Thoracic aorta (tissue), 2 donors: ENCODE measurements around the gene ASXL2. TPM values are rescaled to one million over a fixed set of nuclear protein-coding genes. Genes with fewer than 3 reads are reported as not detected.

Source experiments
- ATAC-seq: fragments of 150-250 bp; one replicate; pipeline ENCODE4 v1.8.0; 2017; ENCODE audit warnings: low read depth; ENCODE audit not compliant: insufficient number of reproducible peaks, low FRiP score
- DNase-seq: peaks from one replicate; pipeline ENCODE4 v3.0.0-alpha.2; 2020; ENCODE audit warnings: low spot score
- H3K27ac ChIP-seq, 2 donors: fragments of 200-600 bp; sonication (generic); 1 replicate in 1 of 2; 2 replicates in 1 of 2; pipeline ENCODE4 v1.5.1; 2016; ENCODE audit warnings: mild to moderate bottlenecking in 2 of 2, moderate library complexity in 2 of 2
- H3K27me3 ChIP-seq: fragments of 200-600 bp; sonication (generic); replicated peaks from 2 replicates; pipeline ENCODE4 v1.6.0; 2016; ENCODE audit warnings: mild to moderate bottlenecking; ENCODE audit not compliant: insufficient read depth
- H3K36me3 ChIP-seq: fragments of 200-600 bp; sonication (generic); one replicate; pipeline ENCODE4 v1.5.1; 2016
- H3K4me1 ChIP-seq, 2 donors: fragments of 200-600 bp; sonication (generic); 1 replicate in 1 of 2; 2 replicates in 1 of 2; pipeline versions ENCODE4 v1.5.1 to v1.6.0; 2016; ENCODE audit warnings: low read depth in 2 of 2, mild to moderate bottlenecking in 1 of 2; ENCODE audit not compliant: control insufficient read depth in 1 of 2
- H3K4me3 ChIP-seq: fragments of 200-600 bp; sonication (generic); 2 replicates; pipeline ENCODE4 v1.5.1; 2016; ENCODE audit warnings: mild to moderate bottlenecking
- H3K9me3 ChIP-seq: fragments of 200-600 bp; sonication (generic); 2 replicates; pipeline ENCODE4 v1.5.1; 2016
- total RNA-seq, 2 donors: library from RNA; depleted of rRNA; stranded (reverse); fragments of >200 nt; gene quantifications; one replicate each; pipeline versions ENCODE4 v1.1.0 to v1.2.3, GENCODE V29; 2016
- TF ChIP-seq, protein P1 (sequence below): fragments of 200-600 bp; sonication (generic); IDR thresholded peaks from one replicate; pipeline ENCODE4 v1.5.1; 2019; ENCODE audit warnings: antibody characterized with exemption

The ASXL2 gene
- total RNA-seq, 2 donors from 2014 or later: 14.5 to 15.6 TPM

DNA sequence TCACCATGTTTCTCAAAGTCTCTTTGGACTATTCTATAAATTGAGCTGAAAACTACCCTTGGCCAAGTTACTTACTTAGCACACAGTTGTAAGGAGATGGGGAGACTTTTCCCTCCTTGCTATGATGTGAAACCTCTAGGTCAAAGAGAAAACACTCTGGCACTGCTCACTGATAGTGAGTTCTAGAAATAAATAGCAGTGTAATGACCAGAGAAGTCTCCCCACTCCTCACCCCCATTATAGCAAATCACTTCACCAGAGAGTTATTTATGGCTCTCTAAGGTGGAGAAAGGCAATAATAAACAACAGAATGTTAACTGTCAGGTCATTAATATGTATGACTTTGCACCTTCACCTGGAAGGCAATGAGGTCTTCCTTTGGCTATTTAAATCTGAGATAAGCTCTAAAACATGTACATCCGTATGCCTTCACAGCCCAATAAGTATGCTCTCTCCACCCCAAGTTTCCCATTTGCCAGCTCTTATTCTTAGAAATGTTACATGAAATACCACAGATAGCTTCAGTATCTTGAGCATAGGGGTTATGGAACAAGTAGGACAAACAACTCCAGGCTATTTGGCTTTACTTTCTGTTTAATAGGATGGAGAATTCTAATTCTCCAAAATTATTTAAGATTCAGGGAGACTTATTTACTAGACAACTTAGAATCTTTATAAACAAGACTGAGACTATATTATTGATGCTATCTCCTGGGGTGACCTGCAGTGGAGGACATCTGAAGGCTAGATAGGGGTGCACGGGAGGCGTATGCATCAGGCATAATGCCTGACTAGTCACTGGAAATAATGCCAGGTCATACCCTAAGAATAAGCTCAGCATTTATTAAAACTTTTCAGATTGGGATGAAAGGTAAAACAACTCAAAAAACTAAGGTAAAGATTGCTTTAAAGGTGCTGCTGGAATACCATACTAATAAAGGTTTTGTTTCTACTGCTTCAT is 139.6 kb downstream of the ASXL2 start:
- no peaks in the 10 kb centered on the region for H3K9me3 ChIP-seq
- DNase-seq (no peak), ATAC-seq (no peak)
- H3K27ac ChIP-seq: no peak overlapping the region
- H3K4me3 ChIP-seq: no peak overlapping the region
- peaks cover 3% of the 10 kb centered on the region for H3K36me3 ChIP-seq
- no peaks in the 10 kb centered on the region for H3K4me1 ChIP-seq
- no peaks in the 10 kb centered on the region for H3K27me3 ChIP-seq
- TF ChIP-seq, protein P1, sequence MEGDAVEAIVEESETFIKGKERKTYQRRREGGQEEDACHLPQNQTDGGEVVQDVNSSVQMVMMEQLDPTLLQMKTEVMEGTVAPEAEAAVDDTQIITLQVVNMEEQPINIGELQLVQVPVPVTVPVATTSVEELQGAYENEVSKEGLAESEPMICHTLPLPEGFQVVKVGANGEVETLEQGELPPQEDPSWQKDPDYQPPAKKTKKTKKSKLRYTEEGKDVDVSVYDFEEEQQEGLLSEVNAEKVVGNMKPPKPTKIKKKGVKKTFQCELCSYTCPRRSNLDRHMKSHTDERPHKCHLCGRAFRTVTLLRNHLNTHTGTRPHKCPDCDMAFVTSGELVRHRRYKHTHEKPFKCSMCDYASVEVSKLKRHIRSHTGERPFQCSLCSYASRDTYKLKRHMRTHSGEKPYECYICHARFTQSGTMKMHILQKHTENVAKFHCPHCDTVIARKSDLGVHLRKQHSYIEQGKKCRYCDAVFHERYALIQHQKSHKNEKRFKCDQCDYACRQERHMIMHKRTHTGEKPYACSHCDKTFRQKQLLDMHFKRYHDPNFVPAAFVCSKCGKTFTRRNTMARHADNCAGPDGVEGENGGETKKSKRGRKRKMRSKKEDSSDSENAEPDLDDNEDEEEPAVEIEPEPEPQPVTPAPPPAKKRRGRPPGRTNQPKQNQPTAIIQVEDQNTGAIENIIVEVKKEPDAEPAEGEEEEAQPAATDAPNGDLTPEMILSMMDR: no peak

DNA sequence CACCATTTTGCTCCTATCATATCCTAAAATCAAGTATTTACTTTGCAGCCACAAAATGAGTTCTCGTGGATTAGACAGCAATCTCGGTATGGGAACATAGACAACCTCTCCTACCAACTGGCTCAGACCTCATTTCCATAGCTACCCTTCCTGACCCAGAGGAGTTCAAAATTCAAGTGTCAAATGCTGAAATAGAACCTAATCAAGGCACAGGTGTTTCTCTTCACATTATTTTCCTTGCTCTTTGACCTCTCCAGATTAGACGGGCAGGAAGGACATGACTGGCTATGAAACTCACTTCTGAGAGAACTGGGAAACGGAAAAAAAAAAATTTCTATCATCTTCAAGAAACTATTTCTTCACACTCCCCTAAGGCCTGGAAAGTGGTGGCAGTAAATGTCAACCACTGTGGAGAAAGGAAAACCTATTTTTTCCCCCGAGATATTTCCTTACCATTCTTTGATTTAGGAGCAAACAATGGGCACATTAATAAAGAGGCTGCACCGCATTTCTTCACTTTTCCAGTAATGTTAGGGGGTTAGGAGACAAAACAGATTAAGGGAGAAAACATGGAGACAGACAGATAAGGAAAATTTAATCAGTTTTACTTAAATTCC is 141.3 kb downstream of the ASXL2 start:
- Histone ChIP-seq H3K27me3 (no peaks in the 10 kb centered on the region), H3K4me3 (no peak overlapping the region), H3K36me3 (no peaks in the 10 kb centered on the region), H3K27ac (no peak overlapping the region), H3K4me1 (no peaks in the 10 kb centered on the region), H3K9me3 (no peaks in the 10 kb centered on the region)
- DNase-seq (no peak), ATAC-seq (no peak)
- TF ChIP-seq, protein P1: no peak

DNA sequence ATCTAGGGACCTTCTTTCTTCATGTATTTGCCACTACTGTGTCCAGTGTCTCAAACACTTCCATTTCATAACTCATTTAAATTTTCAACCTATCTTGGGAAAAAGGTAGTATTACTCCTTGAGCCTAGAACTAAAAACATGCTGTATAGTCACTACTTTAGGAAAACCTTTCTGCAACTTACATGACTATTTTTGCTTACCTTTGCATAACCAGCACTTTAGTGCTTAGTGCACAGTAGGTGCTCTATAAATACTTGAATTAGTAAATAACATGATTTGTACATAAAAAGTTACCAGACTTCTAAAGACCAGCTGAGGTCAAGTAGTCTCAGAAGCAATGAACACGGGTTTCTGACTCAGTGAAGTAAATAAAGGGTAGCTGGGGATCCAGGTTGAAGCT is 142.5 kb downstream of the ASXL2 start:
- no peak for DNase-seq

DNA sequence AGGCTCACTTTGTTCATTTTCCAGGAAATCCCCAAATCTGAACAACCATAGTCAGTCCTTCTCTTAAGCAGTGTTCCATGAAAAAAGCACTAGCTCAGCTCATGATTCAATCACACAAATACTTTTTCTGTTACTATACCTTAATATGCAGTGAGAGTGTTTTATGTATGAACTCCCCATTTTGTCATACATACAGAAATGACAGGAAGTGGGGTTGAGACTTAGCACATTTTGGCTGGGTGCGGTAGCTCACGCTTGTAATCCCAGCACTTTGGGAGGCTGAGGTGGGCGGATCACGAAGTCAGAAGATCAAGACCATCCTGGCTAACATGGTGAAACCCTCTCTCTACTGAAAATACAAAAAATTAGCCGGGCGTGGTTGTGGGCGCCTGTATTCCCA is 149.7 kb downstream of the ASXL2 start:
- Histone ChIP-seq H3K4me3 (no peak overlapping the region), H3K36me3 (no peaks in the 10 kb centered on the region), H3K9me3 (no peaks in the 10 kb centered on the region), H3K27ac (no peak overlapping the region), H3K4me1 (no peaks in the 10 kb centered on the region), H3K27me3 (no peaks in the 10 kb centered on the region)
- ATAC-seq (no peak), DNase-seq (no peak)
- TF ChIP-seq, protein P1: no peak

More for the DNA sequence above, 142.5 kb downstream of the ASXL2 start:
- H3K27ac ChIP-seq: no peak overlapping the region
- no peaks in the 10 kb centered on the region for H3K36me3 ChIP-seq
- H3K4me1 ChIP-seq: no peaks in the 10 kb centered on the region
- H3K4me3 ChIP-seq: no peak overlapping the region
- ATAC-seq: no peak
- H3K9me3 ChIP-seq: no peaks in the 10 kb centered on the region
- no peaks in the 10 kb centered on the region for H3K27me3 ChIP-seq
- TF ChIP-seq, protein P1: no peak

DNA sequence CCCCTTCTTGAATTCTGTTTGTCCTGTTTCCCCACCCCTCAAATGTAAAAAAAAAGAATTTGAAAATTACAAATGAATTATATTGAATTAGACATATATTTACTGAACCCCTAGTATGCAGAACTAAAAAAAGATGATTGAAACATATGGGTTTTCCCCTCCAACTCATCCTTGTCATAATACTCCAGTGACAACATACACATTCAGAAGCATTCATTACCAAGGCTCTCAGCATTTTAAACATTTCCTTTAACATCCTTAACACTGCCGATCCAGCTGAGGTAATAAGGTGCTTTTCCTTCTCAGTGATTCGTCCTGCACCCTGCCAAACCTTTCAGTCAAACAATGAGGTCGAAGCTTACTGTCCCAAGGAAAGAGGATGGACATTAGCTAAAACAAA is 151.8 kb downstream of the ASXL2 start:
- no peaks in the 10 kb centered on the region for H3K27me3 ChIP-seq
- DNase-seq (no peak), ATAC-seq (no peak)
- no peak overlapping the region for H3K27ac ChIP-seq
- TF ChIP-seq, protein P1: no peak
- no peak overlapping the region for H3K4me3 ChIP-seq
- H3K4me1 ChIP-seq: no peaks in the 10 kb centered on the region
- H3K36me3 ChIP-seq: no peaks in the 10 kb centered on the region
- H3K9me3 ChIP-seq: no peaks in the 10 kb centered on the region
